HG02970 (cell line): Measurements from ENCODE around the gene USB1.
A peak's percentile ranks its signal among the peaks of the same experiment; 100 is the strongest.
"Not testable (repeated sequence)": the region's sequence is repeated elsewhere in the genome, so short reads cannot be mapped to it uniquely, and the experiment has no call there.

Experiments
- ATAC-seq: cut with Tn5 transposase; IDR thresholded peaks from one replicate; pipeline ENCODE4 v1.9.1; 2021; ENCODE audit warnings: mild to moderate bottlenecking, moderate library complexity, moderate number of reproducible peaks; ENCODE audit not compliant: unreplicated experiment, low FRiP score

The USB1 gene

GRCh38 chr16:57969451-57970123, 31.6 kb upstream of the USB1 start:
- ATAC-seq: no peak

GRCh38 chr16:57970319-57970718, 30.9 kb upstream of the USB1 start:
- ATAC-seq: no peak

- no peak for ATAC-seq
Measured at GRCh38 chr16:57970970-57971369, 30.2 kb upstream of the USB1 start, which contains the start of gene CNGB1. TSS of gene CNGB1 (minus strand) at chr16:57971128. CDS start at chr16:57967286, 3,842 bp downstream.

GRCh38 chr16:57971848-57972247, 29.4 kb upstream of the USB1 start:
- no peak for ATAC-seq

GRCh38 chr16:57972306-57972705, 28.9 kb upstream of the USB1 start:
- ATAC-seq: no peak

GRCh38 chr16:57976331-57976796, 24.8 kb upstream of the USB1 start:
- no peak for ATAC-seq

GRCh38 chr16:57977418-57978069, 23.7 kb upstream of the USB1 start:
- ATAC-seq: no peak

- not testable (repeated sequence) for ATAC-seq
Measured at GRCh38 chr16:57978070-57978465, 23.1 kb upstream of the USB1 start.

- no peak for ATAC-seq
Measured at GRCh38 chr16:57979006-57979585, 22.1 kb upstream of the USB1 start.

- ATAC-seq: no peak
Measured at GRCh38 chr16:57981636-57982035, 19.6 kb upstream of the USB1 start.

GRCh38 chr16:57982385-57982784, 18.8 kb upstream of the USB1 start:
- no peak for ATAC-seq

GRCh38 chr16:57984443-57985203, 16.6 kb upstream of the USB1 start:
- peak; percentile 80 for ATAC-seq

GRCh38 chr16:57985204-57986181, 15.7 kb upstream of the USB1 start:
- peak; percentile 15 for ATAC-seq

- ATAC-seq: no peak
Measured at GRCh38 chr16:57986196-57986595, 15.0 kb upstream of the USB1 start.

- no peak for ATAC-seq
Measured at GRCh38 chr16:57987441-57988177, 13.6 kb upstream of the USB1 start.

- ATAC-seq: no peak
Measured at GRCh38 chr16:57988929-57989328, 12.3 kb upstream of the USB1 start.

- ATAC-seq: no peak
Measured at GRCh38 chr16:57991551-57992059, 9.6 kb upstream of the USB1 start.

- ATAC-seq: no peak
Measured at GRCh38 chr16:57992084-57992483, 9.1 kb upstream of the USB1 start.

- ATAC-seq: no peak
Measured at GRCh38 chr16:57993438-57993837, 7.8 kb upstream of the USB1 start.
